Hematopoietic multipotent progenitor cell treated with erythropoietin and hydrocortisone succinate and interleukin-3 and kit ligand, for 15 days (in vitro differentiated cells): ENCODE data around the gene TSPAN2.
A peak's percentile ranks its signal among the peaks of the same experiment; 100 is the strongest.

Experiments
- DNase-seq: peaks from one replicate; pipeline ENCODE4 v3.0.0-alpha.2; 2015; ENCODE audit warnings: low spot score

Gene TSPAN2

DNA sequence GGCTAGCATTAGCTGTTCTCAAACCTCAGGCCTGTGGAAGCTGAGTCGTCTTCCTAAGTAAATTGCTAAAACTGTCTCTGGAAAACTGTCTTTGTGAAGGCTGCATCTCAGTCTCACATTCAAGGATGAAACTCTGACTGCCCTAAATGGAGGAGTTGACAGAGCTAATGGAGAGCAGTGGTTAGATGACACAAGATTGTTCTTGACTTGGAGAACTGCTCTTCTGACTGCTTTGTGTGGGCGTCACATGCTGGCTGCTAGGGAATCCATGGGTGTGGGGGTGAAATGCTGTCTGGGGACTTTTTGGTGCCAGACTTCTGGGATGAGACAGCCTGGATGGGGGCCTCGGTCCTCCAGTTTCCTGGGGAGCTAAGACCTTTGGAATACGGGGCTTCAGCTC is 24.5 kb upstream of the TSPAN2 start:
- DNase-seq = no peak

DNA sequence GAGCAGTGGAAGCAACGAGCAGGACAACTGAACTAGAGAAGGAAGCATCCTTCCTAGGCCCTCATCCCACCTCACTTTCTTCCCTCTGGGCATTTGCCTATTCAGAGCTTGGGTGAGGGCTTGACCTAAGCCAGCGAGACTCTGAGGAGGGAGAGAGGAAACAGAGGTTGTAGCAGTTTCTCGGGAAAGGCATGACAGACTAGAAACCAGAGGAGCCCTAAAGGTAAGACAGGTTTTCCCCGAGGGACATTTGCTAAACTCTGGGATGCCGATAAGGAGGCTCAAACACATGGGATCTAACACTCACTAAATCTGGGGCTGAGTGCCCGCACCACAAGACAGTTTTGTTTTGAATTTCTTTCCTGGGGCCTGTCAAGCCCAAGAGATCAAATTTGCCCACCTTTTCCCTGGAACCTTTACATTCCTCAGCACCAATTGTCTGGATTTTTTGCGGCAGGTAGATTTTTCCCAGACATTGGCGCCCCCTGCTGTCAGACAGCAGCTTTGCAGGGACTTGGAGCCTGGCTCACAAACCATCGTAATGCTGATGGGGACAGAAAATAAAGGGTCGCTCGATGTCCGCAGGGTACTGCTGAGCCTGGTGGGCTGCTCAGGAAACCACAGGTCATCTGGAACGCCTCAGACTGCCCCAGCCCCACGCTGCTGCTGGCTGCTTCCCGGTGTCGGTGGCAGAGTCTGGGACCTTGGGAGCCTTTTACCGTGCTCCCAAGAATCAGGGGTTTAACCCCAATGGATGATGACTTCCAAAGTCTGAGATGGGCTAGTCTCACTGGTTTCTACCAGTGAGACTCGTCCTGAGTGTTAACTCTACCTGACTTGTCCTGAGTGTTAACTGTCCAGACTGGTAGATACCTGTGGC is 23.4 kb upstream of the TSPAN2 start:
- DNase-seq = peak; percentile 23

DNA sequence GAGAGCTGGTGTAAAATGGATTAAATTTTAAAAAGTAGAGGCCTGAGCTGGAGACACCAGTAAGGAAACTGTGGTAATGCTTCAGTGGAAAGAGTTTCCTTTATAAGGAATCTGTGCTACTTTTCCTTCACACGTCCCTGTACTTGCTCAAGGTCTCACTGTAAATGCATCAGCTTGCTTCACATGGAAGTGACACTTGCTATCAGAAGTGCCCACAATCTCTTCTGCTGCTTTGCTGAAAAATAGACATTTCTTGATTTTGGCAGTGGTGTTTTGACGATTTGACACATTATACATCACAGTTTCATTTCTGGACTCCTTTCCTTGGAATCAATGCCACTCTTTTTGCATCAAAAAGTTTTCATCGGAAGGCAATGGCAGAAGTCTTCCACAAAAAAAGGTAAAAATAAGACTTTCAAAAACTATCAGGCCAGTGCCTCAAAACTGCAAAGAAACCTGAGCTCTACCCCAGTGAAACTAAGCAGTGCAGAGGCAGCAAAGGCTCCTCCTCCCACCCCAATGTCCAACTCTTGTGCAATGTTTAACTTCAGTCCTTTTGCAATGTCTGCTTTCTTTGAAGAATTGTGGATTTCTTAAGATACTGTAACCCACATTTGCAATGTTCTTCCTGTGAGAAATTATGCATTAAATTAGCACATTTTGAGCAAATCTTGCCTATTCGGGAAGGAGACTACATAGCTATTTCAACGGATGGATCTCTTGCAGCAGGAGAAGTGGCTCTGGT is 18.4 kb upstream of the TSPAN2 start:
- DNase-seq = no peak

DNA sequence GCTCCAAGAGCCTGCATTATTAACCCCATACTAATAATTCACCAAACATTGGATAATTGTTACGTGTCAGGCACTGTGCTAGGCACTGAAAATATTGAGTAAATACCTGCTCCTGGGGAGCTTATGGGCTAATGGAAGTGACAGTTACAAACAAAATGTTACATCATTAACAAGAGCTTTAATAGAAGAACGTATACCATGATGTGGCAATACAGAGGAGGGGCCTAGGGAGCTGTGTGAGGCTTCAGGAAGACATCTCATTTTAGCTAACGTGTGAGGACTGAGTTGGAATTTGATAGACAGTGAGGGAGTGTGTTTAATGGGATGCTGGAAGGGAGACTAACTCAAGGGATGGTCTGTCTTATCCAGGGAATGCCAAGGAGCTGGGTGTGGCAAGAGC is 16.5 kb upstream of the TSPAN2 start:
- DNase-seq = no peak

DNA sequence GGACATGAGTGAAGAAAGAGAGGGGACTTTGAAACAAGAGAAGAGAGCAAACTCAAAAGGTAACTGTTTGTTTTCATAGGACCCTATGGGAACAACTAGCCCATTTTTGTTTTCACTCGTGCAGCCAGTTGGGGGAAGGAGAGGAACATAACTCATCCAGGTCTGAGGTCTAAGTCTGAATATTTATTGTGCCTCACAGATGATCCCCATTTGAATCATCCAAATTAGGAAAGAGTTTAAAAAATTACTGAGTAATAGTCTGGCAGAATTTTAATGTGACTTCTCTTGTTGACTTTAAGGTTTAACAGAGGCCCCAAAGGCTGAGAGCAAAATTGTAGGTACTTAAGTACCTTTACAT is 10.4 kb upstream of the TSPAN2 start:
- no peak for DNase-seq

DNA sequence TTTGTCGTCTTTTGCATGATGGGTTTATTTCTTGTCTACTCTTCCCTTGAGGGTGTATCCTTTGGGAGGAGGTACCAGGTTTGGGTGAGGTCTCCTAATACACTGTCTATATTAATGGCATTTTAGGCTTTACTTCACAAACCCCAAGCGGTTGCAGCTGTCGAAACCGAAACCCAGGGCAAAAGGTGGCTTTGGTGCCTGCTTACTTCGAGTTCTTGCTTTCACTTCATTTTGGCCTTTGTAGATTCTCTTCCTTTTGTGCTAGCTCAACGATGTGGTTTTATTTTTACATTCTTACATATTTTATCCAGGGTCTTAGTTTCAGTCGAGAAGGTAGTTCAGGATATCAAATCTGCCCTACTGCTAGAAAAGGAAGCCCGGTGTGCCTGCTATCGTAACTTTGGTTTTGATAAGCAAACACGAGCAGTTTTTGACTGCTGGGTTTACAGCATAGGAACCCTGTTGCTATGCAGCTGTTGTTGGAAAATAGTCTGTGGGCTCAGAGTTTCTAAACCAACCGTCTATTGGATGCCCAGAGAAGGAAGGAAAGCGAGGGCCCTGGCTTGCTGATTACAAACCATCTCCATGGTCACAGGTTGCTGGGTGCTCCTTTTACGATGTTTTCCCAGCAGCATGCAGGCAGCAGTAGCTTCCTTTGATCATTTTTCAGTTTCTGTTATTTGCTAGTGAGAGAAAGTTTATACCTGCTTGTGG is 9.8 kb upstream of the TSPAN2 start:
- no peak for DNase-seq

DNA sequence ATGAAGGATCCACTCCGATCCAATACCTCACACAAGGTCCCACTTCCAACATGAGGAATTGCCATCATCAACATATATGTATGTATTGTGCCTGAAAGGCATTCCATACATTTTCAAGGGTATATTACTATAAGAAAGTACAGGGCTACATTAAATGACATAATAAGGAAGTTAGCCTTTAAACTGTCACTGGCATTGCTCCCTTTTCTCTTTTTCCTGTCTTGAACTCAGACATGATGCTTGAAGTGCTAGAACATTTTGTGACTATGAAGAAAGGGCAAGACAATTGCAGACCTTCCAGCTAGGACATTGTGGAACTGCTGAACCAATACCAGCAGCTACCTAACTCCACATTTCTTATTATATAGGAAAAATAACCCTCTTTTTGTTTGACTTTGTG is 2.9 kb upstream of the TSPAN2 start:
- DNase-seq = no peak

DNA sequence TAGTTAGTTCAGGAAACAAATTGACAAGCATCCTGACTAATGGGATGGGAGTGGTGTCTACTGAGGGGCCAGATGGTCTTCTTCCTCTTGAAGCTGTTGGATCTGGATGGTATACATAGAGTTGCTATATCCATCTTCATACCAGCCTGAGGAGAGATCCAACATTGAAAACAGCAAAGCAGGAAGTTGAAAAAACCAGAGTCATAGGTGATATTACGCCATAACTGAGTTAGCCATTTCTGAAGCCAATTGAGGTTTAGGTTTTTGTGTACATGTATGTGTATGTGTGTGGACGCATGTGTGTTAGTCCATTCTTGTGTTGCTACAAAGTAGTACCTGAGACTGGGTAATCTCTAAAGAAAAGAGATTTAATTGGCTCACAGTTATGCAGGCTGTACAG is 2.3 kb upstream of the TSPAN2 start:
- DNase-seq = no peak

DNA sequence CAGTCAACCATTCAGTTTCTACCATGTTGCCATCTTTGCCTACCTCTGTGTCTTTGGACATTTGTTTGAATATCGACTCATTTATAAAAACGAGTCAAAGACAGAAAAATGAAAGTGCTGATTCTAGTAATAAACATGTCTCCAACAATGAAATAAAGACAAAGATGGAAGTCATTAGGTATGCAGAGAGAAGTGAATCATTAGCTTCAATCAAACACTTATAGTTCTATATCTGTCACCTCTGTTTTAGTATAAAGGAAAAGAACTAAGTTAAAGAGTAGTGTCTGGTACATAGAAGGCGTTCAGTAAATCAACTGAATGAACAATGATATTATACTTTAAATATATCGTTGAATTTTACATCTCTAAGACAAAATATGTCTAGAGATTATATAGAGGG is 1.7 kb upstream of the TSPAN2 start:
- no peak for DNase-seq

DNA sequence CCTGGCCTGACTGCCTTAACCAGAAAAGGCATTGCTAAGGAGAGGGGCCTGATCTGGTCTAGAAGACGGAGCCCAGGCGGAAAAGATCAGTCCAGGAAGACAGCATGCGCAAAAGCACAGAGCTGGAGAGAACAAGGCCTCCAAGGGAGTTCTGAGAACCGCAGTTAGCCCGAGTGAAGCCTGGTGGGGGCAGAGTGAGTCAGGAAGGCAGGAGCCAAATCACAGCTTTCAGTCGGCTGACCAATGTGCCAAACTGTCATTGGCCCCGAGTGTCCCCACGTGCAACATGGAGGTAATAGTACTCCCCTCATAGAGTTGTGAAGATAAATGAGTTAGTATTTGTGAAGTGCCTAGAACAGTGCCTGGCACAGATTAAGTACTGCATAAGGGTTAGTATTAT is 1.2 kb upstream of the TSPAN2 start:
- no peak for DNase-seq

DNA sequence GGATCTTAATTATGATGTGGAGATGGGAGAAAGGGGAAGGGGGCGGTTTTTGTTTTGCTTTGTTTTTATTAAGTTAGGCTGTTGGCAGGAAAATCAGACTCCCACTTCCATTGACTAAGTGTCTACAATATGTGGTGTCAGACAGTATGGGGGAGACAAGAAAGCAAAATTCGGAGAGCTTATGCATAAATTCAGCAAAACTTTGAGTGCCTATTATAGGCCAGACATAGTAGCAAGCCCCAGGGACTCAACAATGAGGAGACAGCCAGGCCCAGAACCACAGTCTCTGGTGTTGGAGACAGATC is 835 bp upstream of the TSPAN2 start:
- DNase-seq = no peak

DNA sequence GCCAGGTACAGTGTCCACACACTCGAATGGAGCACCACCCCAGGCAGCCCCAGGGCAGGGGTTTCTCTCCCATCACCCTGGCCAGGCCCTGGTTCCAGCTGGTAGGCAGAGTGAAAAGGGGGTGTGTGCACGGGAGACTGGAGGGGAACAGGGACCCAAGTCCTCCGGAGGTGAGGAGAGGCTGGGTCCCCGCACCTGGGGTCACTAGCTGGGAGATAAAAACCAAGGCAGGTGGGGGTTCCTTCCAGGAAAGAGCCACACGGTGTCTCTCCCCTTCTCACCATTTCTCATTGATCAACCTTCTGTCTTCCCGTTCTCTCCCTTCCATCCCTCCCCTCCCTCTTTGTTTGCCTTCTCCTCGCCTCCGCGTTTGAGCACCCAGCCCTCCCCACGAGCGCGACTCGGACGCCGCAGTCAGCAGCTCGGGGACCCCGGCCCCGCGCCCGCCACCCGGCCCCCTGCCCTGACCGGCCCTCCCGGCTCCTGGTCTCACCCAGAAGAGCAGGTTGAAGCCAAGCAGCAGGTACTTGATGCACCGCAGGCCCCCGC is 358 bp downstream of the TSPAN2 start:
- DNase-seq = no peak

DNA sequence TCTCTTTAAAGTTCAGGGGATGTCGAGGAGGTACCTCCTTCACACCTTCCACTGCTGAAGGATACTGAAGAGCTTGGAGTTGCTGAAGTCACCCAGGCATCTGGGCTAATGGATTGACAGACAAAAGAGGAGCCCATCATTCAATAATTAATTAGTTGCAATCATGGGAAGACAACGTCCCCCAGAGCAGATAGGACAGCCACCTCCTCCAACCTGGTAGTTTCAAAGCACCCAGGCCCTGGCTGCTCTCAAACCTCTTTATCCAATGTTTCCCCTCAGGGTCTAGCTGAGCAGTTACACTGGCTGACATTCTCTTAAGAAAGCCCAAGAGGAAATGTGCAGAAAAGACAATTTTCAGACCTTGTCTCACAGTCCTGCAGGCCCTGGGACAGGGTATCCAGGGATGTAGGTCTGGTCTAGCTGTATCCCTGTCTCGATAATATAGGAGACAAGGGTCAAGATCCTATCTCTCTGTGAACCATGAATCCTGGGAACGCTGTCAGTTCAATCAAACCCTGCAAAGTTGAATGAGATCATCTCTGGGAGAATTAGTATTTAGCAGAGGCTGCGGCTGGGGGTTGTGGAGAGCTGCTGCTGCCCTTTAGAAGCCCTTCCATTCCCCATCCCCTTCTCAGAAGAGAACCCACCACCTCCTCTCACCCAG is 1.1 kb downstream of the TSPAN2 start:
- DNase-seq = no peak

DNA sequence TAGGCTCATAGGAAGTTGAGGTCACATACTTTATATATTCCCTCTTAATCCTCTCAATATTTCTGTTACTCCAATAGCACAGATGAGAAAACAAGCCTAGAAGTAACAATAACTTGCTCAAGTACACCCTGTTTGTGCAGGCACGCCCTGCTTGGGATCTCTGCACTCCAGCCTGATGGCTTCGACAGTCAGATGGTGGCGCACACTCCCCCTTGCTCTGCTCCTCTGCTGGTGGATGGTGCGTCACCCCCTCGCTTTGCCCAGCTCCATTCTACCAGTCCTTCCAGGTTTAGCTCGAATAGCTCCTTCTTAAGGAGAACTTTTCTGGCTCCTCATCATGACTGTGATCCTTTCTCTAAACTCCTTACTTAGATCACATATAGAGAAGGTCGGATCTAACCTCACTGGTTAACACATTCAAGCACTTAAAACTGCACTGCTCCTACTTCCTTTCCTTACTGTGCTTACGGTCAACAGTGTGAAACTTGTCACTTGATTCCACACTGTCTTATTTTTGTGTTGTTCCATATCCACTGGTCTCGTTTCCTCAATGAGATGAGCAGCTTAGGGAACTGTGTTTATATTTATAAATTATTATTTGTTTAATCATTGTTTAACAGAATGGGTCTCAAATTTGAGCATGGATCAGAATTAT is 3.0 kb downstream of the TSPAN2 start:
- no peak for DNase-seq

DNA sequence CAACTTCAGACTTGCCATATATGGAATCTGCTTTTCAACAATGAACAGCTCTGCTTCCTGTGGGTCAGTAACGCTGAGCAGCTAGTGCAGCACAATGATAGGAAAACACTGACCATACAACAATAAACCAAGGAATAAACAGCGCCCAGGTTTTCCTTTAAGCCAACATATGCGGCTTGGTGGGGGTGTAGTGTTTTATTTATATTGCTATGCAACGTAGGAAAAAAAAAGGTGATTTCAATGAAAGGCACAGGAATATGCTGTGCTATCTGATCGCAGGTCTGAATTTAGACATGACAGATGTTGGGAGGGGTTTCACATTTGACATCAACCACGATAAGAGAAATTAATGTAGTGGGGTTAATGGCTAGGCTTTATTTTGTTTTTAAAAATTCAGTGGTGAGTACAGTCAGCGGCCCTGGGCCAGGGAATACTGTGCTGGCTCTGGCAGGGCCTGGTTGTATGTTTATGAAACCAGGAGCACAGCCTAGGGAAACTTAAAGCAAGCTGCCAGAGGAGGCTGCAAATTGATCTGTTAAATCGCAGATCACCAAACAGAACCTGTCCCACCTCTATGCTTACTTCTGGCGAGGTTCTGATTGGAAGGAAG is 4.3 kb downstream of the TSPAN2 start:
- no peak for DNase-seq

DNA sequence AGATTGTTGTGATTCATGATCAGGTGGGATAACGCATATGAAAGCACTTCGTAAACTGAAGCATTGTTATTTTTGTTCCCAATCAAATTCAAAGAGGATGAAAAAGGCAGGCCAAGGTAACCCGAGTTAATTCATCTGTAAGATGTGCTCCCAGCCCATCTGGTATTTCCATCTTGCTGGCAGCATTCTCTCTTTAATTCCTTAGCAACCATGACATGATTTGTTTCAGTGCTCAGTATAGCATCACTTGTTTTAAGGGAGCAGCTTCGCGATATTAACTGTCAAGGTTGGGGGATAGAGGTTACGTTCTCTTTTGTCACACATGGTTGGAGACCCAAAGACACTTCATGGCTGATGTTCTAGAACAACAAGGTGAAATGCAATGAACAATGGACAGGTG is 6.4 kb downstream of the TSPAN2 start:
- DNase-seq = no peak

DNA sequence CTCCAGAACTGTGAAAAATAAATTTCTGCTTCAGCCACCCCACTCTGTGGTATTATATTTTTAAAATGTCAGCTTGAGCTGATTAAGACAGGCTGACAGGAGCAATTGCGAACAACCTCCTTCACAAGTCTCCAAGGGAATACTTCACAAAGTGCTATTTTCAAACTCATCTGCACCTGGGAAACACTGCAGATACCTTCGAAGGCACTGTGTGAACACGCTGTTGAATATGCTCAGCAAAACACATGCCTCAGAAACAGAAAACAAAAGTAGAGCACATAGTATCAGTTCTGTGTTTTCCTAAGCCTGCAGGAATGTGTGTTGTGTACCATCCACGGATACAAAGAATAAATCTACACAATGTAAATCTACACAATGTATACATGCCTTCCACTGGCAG is 10.6 kb downstream of the TSPAN2 start:
- no peak for DNase-seq

DNA sequence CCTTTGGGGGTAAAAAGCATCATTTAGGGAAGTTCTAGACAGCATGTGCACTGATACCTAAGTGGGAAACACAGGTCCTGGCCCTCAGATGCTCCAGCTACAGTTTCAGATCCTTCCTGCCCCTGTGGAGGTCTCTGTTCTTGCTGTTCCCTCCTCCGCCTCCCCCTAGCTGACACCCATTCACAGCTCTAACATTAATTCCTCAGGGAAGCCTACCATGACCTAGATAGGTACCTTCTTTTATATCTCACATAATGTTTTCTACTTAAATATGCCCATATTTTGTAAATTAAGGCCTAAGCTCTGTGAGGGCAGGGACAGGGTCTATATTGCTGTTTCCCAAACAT is 11.3 kb downstream of the TSPAN2 start:
- DNase-seq = no peak

DNA sequence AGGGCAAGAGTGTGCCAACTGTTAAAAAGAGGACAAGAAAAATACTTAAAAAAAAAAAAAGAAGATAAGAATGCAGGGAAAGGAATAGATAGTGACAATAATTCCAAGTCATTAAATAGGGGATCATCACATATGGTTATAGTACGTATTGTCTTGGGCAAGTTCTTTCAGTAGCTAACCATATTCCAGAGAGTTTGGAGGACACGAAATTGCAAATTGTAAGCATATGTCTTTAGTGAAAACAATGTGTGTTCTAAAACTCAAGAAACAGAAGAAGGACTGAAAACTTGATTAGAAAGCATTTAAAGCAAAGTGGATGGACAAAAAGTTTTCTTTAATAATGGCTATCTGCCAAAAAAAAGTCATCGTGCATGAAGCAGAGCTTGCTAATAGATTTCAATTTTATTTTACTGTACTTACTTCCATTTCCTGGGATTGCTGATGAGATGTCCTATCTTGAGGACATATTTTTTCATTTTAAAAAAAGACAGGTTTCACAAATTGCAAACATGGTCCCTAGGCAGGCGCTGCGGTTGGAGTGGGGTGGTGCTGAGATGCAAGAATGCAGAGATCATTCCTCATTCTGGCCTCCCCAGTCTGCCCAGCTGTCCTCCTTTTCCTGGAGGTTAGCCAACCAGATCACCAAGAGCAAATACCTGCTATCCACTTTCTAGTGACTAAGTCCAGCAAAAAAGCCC is 11.9 kb downstream of the TSPAN2 start:
- no peak for DNase-seq

DNA sequence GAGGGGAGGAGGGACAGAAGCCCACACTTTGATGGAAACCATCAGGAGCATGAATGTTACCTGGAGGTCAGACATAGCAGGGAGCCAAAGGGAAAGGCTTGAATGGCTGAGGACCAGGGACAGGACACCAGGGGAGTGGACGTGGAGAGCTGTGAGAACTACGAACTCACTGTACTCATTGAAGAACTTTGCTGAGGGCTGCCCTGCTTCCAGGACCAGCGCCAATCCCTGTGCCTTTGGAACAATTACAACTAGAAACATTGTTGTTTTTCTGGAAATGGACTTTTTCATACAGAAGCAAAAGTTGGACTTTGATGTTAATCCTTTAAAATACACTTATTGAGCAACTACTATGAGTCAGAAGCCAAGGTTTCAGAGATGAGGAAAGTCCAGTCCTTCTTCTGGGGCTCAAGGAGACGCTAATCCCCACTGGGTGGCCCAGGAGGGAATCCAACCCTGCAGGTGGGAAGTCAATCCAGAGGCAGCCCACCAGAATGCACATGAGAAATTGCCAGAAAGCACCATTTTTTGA is 12.9 kb downstream of the TSPAN2 start:
- no peak for DNase-seq
